ENCODE measurements around the gene TMEM209. TPM values are rescaled to one million over a fixed set of nuclear protein-coding genes. Genes with fewer than 3 reads are reported as not detected.
"Not testable (repeated sequence)": the region's sequence is repeated elsewhere in the genome, so short reads cannot be mapped to it uniquely, and the experiment has no call there.

TMEM209 gene
- total RNA-seq, 2 experiments from 2014 or later: 40.2 to 43.4 TPM

GRCh38 chr7:130184349-130184748 lies 20.9 kb downstream of the TMEM209 start:
- H3K4me3 Mint-ChIP-seq; CTCF ChIA-PET; H3K9me3 Mint-ChIP-seq (ENCODE audit: insufficient read depth); POLR2A ChIA-PET; H3K27me3 Mint-ChIP-seq (ENCODE audit: low read depth); H3K27ac Mint-ChIP-seq; DNase-seq; ATAC-seq; H3K4me1 Mint-ChIP-seq (ENCODE audit: low read depth): not testable (repeated sequence)
- peaks cover 50% of the 10 kb centered on the region for H3K36me3 Mint-ChIP-seq (ENCODE audit: low read depth)

DNA sequence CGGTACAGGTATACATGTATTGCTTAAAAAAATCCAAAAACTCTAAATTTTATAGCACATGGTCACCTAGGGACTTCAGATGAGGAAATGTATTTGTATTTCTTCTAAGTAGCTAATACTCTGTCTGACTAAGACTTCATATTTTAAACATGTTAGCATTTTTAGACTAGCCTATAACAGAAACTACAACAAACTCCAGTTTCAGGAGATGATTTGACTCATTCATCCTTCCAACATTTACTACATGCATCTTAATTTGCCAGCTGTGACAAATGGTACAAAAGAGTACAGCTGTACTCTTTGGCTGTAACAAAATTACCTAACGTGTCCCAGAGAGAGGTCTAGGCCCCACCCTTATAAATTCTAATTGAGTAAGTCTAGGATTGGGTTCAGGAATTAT lies 22.2 kb downstream of the TMEM209 start:
- peaks cover 49% of the 10 kb centered on the region for H3K36me3 Mint-ChIP-seq (ENCODE audit: low read depth)

DNA sequence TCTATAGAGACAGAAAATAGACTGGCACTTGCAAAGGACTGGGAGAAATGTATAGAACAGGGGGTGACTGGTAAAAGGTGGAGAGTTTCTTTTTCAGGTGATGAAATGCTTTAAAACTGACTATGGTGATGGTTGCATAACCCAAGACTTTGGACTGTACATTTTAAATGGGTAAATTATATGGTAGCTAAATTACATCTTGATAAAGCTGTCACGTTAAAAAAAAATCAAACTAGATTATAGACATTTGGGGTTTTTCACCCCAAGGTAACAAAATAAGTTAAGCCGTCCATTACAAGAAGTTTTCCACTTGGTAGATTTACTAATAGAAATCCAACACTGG lies 24.0 kb downstream of the TMEM209 start:
- Mint-ChIP-seq H3K36me3 (ENCODE audit: low read depth) (peaks cover 44% of the 10 kb centered on the region), H3K27ac (no peak overlapping the region)
- CTCF ChIA-PET: interaction anchor here (0.7 kb wide), 1 partner anchor 1336 kb away, joined by 4 read pairs; no protein-coding TSS in a partner anchor

More for the DNA sequence above, 22.2 kb downstream of the TMEM209 start:
- no peak for ATAC-seq
- Mint-ChIP-seq H3K4me1 (ENCODE audit: low read depth) (peaks cover 4% of the 10 kb centered on the region), H3K27ac (no peak overlapping the region), H3K4me3 (no peak overlapping the region), H3K27me3 (ENCODE audit: low read depth) (no peaks in the 10 kb centered on the region), H3K9me3 (ENCODE audit: insufficient read depth) (no peaks in the 10 kb centered on the region)
- ChIA-PET CTCF (interaction anchor here (1.1 kb wide), 1 partner anchor 15 kb away, joined by 3 read pairs; no protein-coding TSS in a partner anchor), POLR2A (interaction anchor here (0.6 kb wide), 1 partner anchor 22 kb away, joined by 3 read pairs; the partner anchor contains the start of gene TMEM209)
- no peak for DNase-seq

GRCh38 chr7:130180571-130181262 lies 24.5 kb downstream of the TMEM209 start:
- Mint-ChIP-seq H3K27ac (no peak overlapping the region), H3K9me3 (ENCODE audit: insufficient read depth) (no peaks in the 10 kb centered on the region), H3K36me3 (ENCODE audit: low read depth) (peaks cover 44% of the 10 kb centered on the region), H3K4me3 (no peak overlapping the region), H3K27me3 (ENCODE audit: low read depth) (no peaks in the 10 kb centered on the region), H3K4me1 (ENCODE audit: low read depth) (peaks cover 2% of the 10 kb centered on the region)
- DNase-seq (no peak), ATAC-seq (no peak)
- POLR2A ChIA-PET: no interaction called here
- CTCF ChIA-PET: no interaction called here

More for the DNA sequence above, 24.0 kb downstream of the TMEM209 start:
- peaks cover 2% of the 10 kb centered on the region for H3K4me1 Mint-ChIP-seq (ENCODE audit: low read depth)
- ATAC-seq: no peak
- H3K4me3 Mint-ChIP-seq: no peak overlapping the region
- H3K9me3 Mint-ChIP-seq (ENCODE audit: insufficient read depth): no peaks in the 10 kb centered on the region
- DNase-seq: no peak
- no peaks in the 10 kb centered on the region for H3K27me3 Mint-ChIP-seq (ENCODE audit: low read depth)
- POLR2A ChIA-PET: interaction anchor here (1.1 kb wide), 1 partner anchor 24 kb away, joined by 4 read pairs; the partner anchor contains the start of gene TMEM209

DNA sequence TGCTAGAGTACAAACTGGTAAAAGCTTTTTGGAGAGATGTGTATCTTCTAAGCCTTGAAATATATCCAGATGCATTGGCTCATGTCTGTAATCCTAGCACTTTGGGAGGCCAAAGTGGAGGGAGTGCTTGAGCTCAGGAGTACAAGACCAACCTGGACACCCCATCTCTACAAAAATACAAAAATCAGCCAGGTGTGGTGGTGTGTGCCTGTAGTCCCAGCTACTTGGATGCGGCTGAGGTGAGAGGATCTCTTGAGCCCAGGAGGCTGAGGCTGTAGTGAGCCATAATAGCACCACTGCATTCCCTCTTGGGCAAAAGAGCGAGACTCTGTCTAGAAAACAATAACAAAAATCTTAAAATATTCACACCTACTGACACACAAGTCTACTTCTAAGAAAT lies 25.6 kb downstream of the TMEM209 start:
- POLR2A ChIA-PET: no interaction called here
- DNase-seq: no peak
- H3K27ac Mint-ChIP-seq: no peak overlapping the region
- H3K4me1 Mint-ChIP-seq (ENCODE audit: low read depth): peaks cover 2% of the 10 kb centered on the region
- ATAC-seq: no peak
- no peaks in the 10 kb centered on the region for H3K9me3 Mint-ChIP-seq (ENCODE audit: insufficient read depth)
- H3K27me3 Mint-ChIP-seq (ENCODE audit: low read depth): no peaks in the 10 kb centered on the region
- H3K36me3 Mint-ChIP-seq (ENCODE audit: low read depth): peaks cover 46% of the 10 kb centered on the region
- CTCF ChIA-PET: no interaction called here
- no peak overlapping the region for H3K4me3 Mint-ChIP-seq

- DNase-seq (no peak), ATAC-seq (no peak)
- Mint-ChIP-seq H3K4me3 (no peak overlapping the region), H3K9me3 (ENCODE audit: insufficient read depth) (no peaks in the 10 kb centered on the region), H3K27ac (no peak overlapping the region), H3K27me3 (ENCODE audit: low read depth) (no peaks in the 10 kb centered on the region), H3K4me1 (ENCODE audit: low read depth) (peaks cover 2% of the 10 kb centered on the region), H3K36me3 (ENCODE audit: low read depth) (peaks cover 50% of the 10 kb centered on the region)
- POLR2A ChIA-PET: no interaction called here
- CTCF ChIA-PET: no interaction called here
Measured at GRCh38 chr7:130178251-130178650, 27.0 kb downstream of the TMEM209 start.

- no peak for DNase-seq
- no peaks in the 10 kb centered on the region for H3K4me1 Mint-ChIP-seq (ENCODE audit: low read depth)
- no peak overlapping the region for H3K27ac Mint-ChIP-seq
- H3K27me3 Mint-ChIP-seq (ENCODE audit: low read depth): no peaks in the 10 kb centered on the region
- H3K9me3 Mint-ChIP-seq (ENCODE audit: insufficient read depth): no peaks in the 10 kb centered on the region
- CTCF ChIA-PET: no interaction called here
- H3K4me3 Mint-ChIP-seq: no peak overlapping the region
- H3K36me3 Mint-ChIP-seq (ENCODE audit: low read depth): peaks cover 44% of the 10 kb centered on the region
- POLR2A ChIA-PET: no interaction called here
- no peak for ATAC-seq
Measured at GRCh38 chr7:130174237-130174959, 30.8 kb downstream of the TMEM209 start.

DNA sequence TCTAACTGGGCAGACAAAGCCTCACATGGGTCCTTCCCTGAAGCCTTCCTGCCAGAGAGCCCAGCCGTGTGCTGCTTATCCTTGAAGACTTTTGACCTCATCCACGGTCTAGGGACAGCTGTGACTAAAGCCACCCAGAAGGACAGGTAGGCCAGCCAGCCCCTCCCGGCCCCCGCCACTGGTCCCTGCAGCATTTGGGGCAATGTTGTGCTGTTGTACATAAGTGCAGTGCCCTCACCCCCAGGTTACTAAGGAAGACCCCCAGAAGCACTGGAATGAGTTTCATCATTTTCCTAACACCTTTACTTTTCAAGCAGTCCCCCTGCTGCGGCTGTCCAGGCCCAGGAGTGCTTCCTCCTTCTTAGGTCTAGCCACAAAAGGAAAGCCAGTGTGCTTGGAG lies 43.0 kb downstream of the TMEM209 start:
- H3K4me1 Mint-ChIP-seq (ENCODE audit: low read depth): no peaks in the 10 kb centered on the region
- H3K27me3 Mint-ChIP-seq (ENCODE audit: low read depth): no peaks in the 10 kb centered on the region
- POLR2A ChIA-PET: no interaction called here
- H3K9me3 Mint-ChIP-seq (ENCODE audit: insufficient read depth): no peaks in the 10 kb centered on the region
- CTCF ChIA-PET: no interaction called here
- ATAC-seq (no peak), DNase-seq (no peak)
- peaks cover 62% of the 10 kb centered on the region for H3K36me3 Mint-ChIP-seq (ENCODE audit: low read depth)
- no peak overlapping the region for H3K27ac Mint-ChIP-seq
- H3K4me3 Mint-ChIP-seq: no peak overlapping the region

- Mint-ChIP-seq H3K27me3 (ENCODE audit: low read depth) (no peaks in the 10 kb centered on the region), H3K4me1 (ENCODE audit: low read depth) (no peaks in the 10 kb centered on the region), H3K36me3 (ENCODE audit: low read depth) (peaks cover 57% of the 10 kb centered on the region), H3K9me3 (ENCODE audit: insufficient read depth) (no peaks in the 10 kb centered on the region), H3K27ac (no peak overlapping the region), H3K4me3 (no peak overlapping the region)
- POLR2A ChIA-PET: interaction anchor here (0.7 kb wide), 1 partner anchor 1241 kb away, joined by 3 read pairs; no protein-coding TSS in a partner anchor
- CTCF ChIA-PET: no interaction called here
- no peak for ATAC-seq
- no peak for DNase-seq
Measured at GRCh38 chr7:130160455-130160854, 44.8 kb downstream of the TMEM209 start.

- H3K4me3 Mint-ChIP-seq: no peak overlapping the region
- no peak overlapping the region for H3K27ac Mint-ChIP-seq
- peaks cover 54% of the 10 kb centered on the region for H3K36me3 Mint-ChIP-seq (ENCODE audit: low read depth)
- ATAC-seq (no peak), DNase-seq (no peak)
- H3K27me3 Mint-ChIP-seq (ENCODE audit: low read depth): no peaks in the 10 kb centered on the region
- POLR2A ChIA-PET: no interaction called here
- H3K9me3 Mint-ChIP-seq (ENCODE audit: insufficient read depth): no peaks in the 10 kb centered on the region
- H3K4me1 Mint-ChIP-seq (ENCODE audit: low read depth): no peaks in the 10 kb centered on the region
- CTCF ChIA-PET: no interaction called here
Measured at GRCh38 chr7:130160023-130160422, 45.2 kb downstream of the TMEM209 start.

- no peaks in the 10 kb centered on the region for H3K27me3 Mint-ChIP-seq (ENCODE audit: low read depth)
- no peak for DNase-seq
- CTCF ChIA-PET: no interaction called here
Measured at GRCh38 chr7:130157700-130158099, 47.5 kb downstream of the TMEM209 start.

GRCh38 chr7:130156140-130156539 lies 49.1 kb downstream of the TMEM209 start:
- Mint-ChIP-seq H3K9me3 (ENCODE audit: insufficient read depth) (no peaks in the 10 kb centered on the region), H3K36me3 (ENCODE audit: low read depth) (peaks cover 26% of the 10 kb centered on the region), H3K4me3 (no peak overlapping the region), H3K27ac (no peak overlapping the region), H3K4me1 (ENCODE audit: low read depth) (no peaks in the 10 kb centered on the region), H3K27me3 (ENCODE audit: low read depth) (no peaks in the 10 kb centered on the region)
- ChIA-PET CTCF (no interaction called here), POLR2A (no interaction called here)
- no peak for ATAC-seq
- DNase-seq: no peak

More at GRCh38 chr7:130157700-130158099, 47.5 kb downstream of the TMEM209 start:
- H3K4me1 Mint-ChIP-seq (ENCODE audit: low read depth): no peaks in the 10 kb centered on the region
- POLR2A ChIA-PET: no interaction called here
- no peak for ATAC-seq
- peaks cover 39% of the 10 kb centered on the region for H3K36me3 Mint-ChIP-seq (ENCODE audit: low read depth)
- H3K4me3 Mint-ChIP-seq: no peak overlapping the region
- H3K27ac Mint-ChIP-seq: no peak overlapping the region
- H3K9me3 Mint-ChIP-seq (ENCODE audit: insufficient read depth): no peaks in the 10 kb centered on the region

Measured in activated CD8-positive, alpha-beta T cell treated with anti-CD3 and anti-CD28 coated beads, Interleukin-2, amount 10 ng/mL, durations not matched to agents 7 days and 5 days (primary cell).